ENCODE measurements around the gene LINGO4.

DNA sequence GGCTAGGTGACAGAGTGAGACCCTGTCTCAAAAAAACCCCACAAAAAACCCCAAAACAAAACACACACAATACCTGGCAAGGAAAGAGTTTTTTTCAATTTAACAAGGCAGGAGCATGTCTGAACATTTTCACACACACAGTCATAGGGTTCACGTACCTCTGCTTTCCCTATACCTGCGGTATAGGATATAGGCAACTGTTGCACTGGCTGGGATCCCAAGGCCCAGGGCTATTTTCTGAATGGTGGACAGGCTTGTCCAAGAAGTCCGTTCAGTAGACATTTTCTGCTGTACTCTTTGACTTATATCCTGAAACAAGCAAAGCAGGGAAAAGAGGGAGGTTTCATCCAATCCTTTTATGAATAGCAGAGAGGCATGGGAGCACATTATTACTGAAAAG, 22.5 kb downstream of the LINGO4 start:
- TF ChIP-seq, protein P1, sequence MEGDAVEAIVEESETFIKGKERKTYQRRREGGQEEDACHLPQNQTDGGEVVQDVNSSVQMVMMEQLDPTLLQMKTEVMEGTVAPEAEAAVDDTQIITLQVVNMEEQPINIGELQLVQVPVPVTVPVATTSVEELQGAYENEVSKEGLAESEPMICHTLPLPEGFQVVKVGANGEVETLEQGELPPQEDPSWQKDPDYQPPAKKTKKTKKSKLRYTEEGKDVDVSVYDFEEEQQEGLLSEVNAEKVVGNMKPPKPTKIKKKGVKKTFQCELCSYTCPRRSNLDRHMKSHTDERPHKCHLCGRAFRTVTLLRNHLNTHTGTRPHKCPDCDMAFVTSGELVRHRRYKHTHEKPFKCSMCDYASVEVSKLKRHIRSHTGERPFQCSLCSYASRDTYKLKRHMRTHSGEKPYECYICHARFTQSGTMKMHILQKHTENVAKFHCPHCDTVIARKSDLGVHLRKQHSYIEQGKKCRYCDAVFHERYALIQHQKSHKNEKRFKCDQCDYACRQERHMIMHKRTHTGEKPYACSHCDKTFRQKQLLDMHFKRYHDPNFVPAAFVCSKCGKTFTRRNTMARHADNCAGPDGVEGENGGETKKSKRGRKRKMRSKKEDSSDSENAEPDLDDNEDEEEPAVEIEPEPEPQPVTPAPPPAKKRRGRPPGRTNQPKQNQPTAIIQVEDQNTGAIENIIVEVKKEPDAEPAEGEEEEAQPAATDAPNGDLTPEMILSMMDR (conservative IDR thresholded peaks at IDR 0.05), result no peak
- TF ChIP-seq ZFX (IDR thresholded peaks at IDR 0.05), result no peak
